Thyroid gland (tissue), 4 donors: ENCODE measurements around the gene CLDN11.

Source experiments
- POLR2A ChIP-seq, 2 donors: fragments of 450-650 bp; IDR thresholded peaks; one replicate each; pipeline ENCODE4 v1.6.1; 2017; ENCODE audit warnings: antibody characterized with exemption in 2 of 2, mild to moderate bottlenecking in 2 of 2, moderate library complexity in 1 of 2
- TF ChIP-seq, protein P1 (sequence below), 6 experiments: fragments of 200-600 bp in 3 of 6; fragments of 450-650 bp in 3 of 6; sonication (generic) in 3 of 6; IDR thresholded peaks; one replicate each; pipeline ENCODE4 v1.5.1; 2016 to 2019; ENCODE audit warnings: antibody characterized with exemption in 6 of 6, mild to moderate bottlenecking in 2 of 6, inconsistent platforms in 1 of 6, moderate library complexity in 1 of 6

DNA sequence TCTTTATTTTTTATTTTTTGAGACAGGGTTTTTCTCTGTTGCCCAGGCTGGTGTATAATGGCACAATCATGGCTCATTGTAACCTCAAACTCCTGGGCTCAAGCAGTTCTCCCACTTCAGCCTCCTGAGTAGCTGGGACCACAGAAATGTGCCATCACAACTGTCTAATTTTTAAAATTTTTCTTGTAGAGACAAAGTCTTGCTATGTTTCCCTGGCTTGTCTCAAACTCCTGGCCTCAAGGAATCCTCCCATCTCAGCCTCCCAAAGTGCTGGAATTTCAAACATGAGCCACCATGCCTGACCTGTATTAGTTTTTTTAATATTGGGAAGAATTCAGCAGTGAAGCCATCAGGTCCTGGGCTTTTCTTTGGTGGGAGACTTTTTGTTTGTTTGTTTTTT lies 13.6 kb upstream of the CLDN11 start:
- TF ChIP-seq, protein P1, sequence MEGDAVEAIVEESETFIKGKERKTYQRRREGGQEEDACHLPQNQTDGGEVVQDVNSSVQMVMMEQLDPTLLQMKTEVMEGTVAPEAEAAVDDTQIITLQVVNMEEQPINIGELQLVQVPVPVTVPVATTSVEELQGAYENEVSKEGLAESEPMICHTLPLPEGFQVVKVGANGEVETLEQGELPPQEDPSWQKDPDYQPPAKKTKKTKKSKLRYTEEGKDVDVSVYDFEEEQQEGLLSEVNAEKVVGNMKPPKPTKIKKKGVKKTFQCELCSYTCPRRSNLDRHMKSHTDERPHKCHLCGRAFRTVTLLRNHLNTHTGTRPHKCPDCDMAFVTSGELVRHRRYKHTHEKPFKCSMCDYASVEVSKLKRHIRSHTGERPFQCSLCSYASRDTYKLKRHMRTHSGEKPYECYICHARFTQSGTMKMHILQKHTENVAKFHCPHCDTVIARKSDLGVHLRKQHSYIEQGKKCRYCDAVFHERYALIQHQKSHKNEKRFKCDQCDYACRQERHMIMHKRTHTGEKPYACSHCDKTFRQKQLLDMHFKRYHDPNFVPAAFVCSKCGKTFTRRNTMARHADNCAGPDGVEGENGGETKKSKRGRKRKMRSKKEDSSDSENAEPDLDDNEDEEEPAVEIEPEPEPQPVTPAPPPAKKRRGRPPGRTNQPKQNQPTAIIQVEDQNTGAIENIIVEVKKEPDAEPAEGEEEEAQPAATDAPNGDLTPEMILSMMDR (IDR thresholded peaks at IDR 0.05), result no peak
- TF ChIP-seq POLR2A (IDR thresholded peaks at IDR 0.05), result no peak
